Hepatocyte (in vitro differentiated cells): Measurements from ENCODE around the gene ATP6V0E1.

ENCODE experiments used
- CTCF ChIP-seq: fragments of 200-600 bp; sonication (generic); IDR thresholded peaks from 2 replicates; pipeline ENCODE4 v1.5.1; 2016; ENCODE audit warnings: antibody characterized with exemption, mild to moderate bottlenecking; ENCODE audit not compliant: poor library complexity
- EZH2 ChIP-seq: fragments of 200-600 bp; sonication (generic); IDR thresholded peaks from 2 replicates; pipeline ENCODE4 v1.6.1; 2016; ENCODE audit warnings: antibody characterized with exemption, mild to moderate bottlenecking, borderline replicate concordance
- EZH2phosphoT487 ChIP-seq: fragments of 200-600 bp; sonication (generic); IDR thresholded peaks from one replicate; pipeline ENCODE4 v1.6.1; 2018; ENCODE audit warnings: antibody characterized with exemption, mild to moderate bottlenecking, low read depth, moderate library complexity; ENCODE audit not compliant: unreplicated experiment, severe bottlenecking

DNA sequence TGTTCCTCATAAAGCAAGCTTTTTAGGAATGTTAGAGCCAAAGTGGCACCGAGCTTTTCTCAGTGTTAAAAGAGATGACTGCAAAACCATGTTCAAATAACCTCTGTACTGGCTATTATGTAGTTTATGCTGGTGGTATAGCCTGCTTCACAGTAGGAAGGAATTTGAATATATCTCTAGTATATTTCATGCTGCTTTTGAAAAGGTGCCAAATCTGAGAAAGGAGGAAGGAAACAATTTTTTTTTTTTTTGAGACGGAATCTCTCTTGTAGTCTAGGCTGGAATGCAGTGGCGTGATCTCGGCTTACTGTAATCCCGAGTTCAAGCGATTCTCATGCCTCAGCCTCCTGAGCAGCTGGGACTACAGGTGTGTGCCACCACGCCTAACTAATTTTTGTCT, 86.1 kb downstream of the ATP6V0E1 start:
- TF ChIP-seq CTCF (no peak), EZH2phosphoT487 (no peak), EZH2 (no peak)
